ENCODE measurements around the gene ANTXR1.

Gene ANTXR1

DNA sequence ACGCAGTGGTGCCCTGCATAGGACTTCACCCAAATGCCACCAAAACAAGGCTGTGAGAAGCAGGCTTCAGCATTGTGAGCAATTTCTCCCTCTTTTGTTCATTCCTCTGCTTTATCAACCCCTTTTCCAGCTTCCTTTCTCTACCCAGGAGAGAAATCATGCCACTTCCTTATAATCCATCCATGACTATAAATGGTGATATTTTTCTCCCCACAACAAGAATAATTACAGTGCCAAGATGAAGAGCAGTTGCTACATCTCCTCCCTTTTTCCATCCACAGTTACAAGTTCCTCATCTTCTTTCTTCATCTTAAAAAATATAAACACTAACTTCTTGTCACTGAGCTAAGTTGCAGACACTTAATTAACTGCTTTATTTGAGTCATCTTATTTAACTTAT, 167.2 kb downstream of the ANTXR1 start:
- no peak for DNase-seq (ENCODE audit: low read depth, low spot score)

- no peak for DNase-seq (ENCODE audit: low read depth, low spot score)
These were observed 168.0 kb downstream of the ANTXR1 start for GRCh38 chr2:69180974-69181373.

DNA sequence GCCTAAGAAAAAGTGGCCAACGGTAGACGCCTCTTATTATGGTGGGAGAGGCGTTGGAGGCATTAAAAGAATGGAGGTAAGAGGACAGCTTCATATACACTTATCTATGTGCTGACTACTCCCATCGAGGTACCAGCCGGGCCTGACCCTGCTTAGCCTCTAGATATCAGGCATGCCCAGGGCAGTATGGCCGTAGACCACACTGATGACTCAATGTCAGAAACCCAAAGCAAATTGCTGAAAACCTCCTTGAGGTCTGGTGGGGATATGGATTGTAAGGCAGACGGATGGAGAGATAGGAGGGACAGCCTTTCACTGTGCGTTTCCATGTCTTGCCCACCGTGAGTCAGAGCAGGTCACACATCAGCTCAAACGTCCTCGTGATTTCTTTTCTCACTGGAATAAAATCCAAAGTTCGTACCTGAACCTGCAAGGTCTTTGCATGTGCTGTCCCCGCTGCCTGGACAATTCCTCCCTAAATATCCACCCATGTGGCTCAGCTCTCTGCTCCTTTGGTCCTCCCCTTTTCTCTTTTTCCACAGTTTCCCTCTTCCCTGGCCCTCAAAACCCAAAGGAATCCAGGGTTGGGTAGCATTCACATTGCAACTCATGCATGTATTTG, 168.9 kb downstream of the ANTXR1 start:
- DNase-seq (ENCODE audit: low read depth, low spot score) = no peak

GRCh38 chr2:69183659-69184058, 170.7 kb downstream of the ANTXR1 start:
- no peak for DNase-seq (ENCODE audit: low read depth, low spot score)

- DNase-seq (ENCODE audit: low read depth, low spot score) = no peak
These were observed 171.2 kb downstream of the ANTXR1 start for GRCh38 chr2:69184224-69184623.

DNA sequence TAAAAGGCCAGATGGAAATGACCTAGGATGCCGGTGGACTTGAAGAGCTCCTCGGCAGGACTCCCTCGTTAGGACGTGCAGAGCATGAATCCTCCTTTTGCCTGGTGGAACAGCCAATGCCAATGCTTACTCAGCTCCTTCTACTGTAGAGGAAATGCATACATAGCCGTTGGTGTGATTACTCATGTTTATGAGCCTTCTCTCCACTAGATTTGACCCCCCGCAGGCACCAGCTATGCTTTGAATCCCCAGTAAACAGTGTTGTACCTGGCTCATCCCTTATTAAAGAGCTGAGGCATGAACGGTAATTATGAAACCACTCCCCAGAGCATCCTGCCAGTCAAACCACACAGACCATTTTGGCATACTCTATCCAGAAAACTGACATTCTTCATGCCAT, 172.8 kb downstream of the ANTXR1 start:
- peak; percentile 28 for DNase-seq (ENCODE audit: low read depth, low spot score)

DNA sequence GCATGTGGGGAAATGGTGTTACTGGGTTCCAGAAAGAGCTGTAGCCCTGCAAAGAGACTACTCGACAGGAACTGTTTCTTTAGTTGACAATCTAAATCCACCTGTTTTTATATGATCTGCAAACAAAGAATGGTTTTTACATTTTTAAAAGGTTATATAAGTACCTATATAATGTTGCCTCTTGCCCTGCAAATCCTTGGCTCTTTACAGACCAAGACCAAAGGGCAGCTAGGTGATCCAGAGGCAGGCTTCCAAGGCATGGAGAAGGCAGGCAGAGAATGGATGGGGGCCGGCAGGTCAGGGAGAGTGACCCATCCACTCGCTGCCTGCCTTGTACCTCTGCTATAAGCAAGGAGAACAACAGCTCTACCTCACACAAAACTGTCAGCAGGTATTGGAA, 173.6 kb downstream of the ANTXR1 start:
- DNase-seq (ENCODE audit: low read depth, low spot score) = no peak

DNA sequence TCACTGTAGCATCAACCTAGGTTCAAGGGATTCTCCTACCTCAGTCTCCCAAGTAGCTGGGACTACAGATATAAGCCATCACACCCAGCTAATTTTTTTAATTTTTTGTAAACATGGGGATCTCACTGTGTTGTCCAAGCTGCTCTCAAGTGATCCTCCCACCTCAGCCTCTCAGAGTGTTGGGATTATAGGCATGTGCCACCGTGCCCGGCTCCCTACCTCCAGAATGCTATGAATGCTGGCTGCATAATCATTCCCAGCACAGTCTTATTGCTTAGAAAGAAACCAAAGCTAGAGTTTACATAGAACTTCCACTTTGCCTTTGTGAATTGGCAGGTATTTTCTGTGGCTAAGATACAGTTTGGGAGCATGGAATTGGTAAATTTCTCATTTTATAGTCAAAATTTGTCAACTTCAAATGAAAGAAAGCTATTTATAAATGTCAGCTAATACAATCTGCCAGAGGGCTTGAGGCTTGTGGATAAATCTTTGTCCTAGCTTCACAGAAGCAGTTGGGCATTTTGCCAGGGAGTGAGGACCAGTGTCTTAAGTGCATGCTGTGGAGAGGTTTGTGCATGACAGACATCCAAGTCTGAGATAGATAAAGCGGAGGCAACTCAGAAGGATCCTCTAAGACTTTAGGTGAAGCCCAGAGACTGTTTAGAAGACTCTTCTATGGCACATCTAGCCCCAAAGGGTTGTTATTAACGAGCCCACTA, 175.4 kb downstream of the ANTXR1 start:
- no peak for DNase-seq (ENCODE audit: low read depth, low spot score)

- no peak for DNase-seq (ENCODE audit: low read depth, low spot score)
These were observed 177.9 kb downstream of the ANTXR1 start for GRCh38 chr2:69190743-69191404.

- no peak for DNase-seq (ENCODE audit: low read depth, low spot score)
These were observed 178.7 kb downstream of the ANTXR1 start for GRCh38 chr2:69191634-69192033.

- DNase-seq (ENCODE audit: low read depth, low spot score) = no peak
These were observed 179.4 kb downstream of the ANTXR1 start for GRCh38 chr2:69192176-69192945.

DNA sequence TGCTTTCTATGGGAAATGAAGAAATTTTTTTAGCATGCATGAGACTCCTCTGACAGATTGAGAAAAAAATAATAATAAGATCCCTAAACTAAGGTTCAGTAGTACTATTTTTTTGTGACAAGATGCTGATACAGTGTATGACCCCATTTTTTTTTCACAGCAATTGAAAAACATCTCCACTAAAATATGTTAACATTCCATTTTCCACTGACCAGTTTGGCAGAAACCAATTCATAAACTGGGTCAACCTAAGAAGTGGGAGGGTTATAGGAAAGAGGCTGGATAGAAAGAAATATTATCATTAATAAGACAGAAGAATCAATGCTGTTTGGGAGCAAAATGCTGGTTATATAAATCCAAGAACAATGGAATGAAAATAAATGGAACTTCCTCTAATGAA, 182.7 kb downstream of the ANTXR1 start:
- DNase-seq (ENCODE audit: low read depth, low spot score) = no peak

DNA sequence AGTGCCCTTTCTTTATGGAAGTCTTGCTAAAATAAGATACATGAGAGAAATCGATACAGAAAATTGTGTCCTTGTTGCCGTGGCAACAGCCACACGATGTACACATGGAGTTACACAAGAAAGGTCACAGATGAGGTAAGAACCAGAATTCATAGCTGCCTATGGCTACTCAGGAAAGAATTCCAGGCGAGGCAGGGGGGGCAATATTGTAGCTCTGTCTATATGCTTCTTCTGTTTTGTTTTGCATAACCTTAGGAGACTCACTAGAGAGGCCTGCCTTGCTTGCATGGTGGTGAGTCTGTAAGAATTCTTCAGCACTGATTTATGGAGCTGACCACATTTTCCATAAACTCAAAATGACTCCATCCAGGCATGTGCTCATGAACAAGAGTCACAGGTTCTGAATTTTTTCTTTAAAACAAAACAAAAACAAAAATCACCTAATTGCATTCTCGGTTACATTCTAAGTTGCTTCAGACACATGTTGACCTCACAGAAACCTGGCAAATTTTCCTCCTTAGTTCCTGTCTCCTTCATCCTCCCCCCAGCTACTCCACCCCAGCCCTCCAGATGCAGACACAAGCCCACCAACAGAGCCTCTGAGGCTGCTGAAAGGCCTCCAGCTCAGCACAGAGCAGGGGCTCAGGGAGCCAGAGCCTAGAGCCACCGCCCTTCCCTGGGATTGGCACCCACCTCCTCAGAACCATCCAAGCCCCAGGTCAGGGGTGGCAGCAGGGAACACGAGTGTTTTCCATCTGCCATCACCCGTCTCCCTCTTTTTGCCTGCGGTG, 183.5 kb downstream of the ANTXR1 start:
- DNase-seq (ENCODE audit: low read depth, low spot score) = peak; percentile 24

DNA sequence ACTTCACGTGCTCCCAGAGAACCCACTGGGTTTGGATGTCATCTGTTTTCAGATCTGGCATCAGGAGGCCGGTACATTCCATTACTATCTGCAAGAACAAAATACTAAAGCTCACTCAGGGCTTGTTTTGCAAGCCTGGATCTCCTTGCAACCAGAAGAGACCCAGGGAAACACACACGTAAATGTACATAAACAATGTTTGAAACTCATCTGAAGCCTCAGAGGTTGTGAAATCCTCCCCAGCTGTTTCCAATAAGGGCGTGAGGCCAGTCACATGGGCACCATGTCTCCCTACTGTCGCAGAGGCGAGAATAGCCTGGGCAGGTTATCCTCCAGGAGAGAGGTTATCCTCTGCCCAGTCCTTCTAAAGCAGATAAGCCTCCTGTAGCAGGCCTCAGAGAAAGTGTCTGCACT, 187.1 kb downstream of the ANTXR1 start:
- peak; percentile 46 for DNase-seq (ENCODE audit: low read depth, low spot score)

GRCh38 chr2:69201259-69201658, 188.3 kb downstream of the ANTXR1 start:
- no peak for DNase-seq (ENCODE audit: low read depth, low spot score)

DNA sequence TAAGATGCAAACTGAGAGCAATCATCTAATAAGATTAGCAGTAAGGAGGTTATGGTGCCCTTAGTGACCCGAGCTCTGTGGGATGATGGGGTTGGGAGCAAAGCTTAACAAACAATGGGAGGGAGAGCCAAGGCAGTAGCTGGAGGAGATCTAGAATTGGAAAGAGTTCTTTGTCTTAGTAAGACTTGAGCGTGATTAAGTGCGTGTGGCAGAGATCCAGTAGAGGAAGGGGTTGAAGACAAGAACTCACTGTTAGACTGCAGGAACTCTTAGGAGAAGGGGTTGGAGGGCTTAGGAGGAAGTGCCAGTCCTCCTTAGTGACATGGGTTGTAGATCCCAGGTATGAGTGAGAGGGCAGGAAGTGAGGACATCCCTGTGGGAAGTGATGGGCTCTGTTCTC, 189.3 kb downstream of the ANTXR1 start:
- DNase-seq (ENCODE audit: low read depth, low spot score) = no peak

- DNase-seq (ENCODE audit: low read depth, low spot score) = no peak
These were observed 190.4 kb downstream of the ANTXR1 start for GRCh38 chr2:69203166-69203985.

- DNase-seq (ENCODE audit: low read depth, low spot score) = no peak
These were observed 191.7 kb downstream of the ANTXR1 start for GRCh38 chr2:69204654-69205053.

DNA sequence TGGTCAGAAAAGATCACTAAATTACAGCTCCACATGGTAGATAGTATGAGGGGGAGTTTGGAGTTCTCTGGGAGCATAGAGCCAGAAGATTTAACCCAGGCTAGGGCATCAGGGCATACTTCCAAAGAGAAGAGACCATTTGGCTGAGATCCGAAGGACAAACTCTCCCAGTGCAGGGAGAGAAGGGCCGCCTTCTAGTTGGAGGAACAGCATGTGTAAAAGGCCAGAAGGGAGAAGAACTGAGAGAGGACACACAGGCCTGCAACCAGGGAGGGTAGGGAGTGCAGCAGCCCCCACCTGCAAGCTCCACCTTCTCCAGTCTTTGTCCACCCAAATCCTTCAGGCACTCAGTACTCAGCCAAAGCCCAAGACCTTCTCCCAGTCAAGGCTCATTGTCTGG, 192.1 kb downstream of the ANTXR1 start:
- no peak for DNase-seq (ENCODE audit: low read depth, low spot score)

GRCh38 chr2:69205491-69205890, 192.5 kb downstream of the ANTXR1 start:
- no peak for DNase-seq (ENCODE audit: low read depth, low spot score)

Measured in smooth muscle cell of the brain vasculature (primary cell).